Measurements from ENCODE around the gene SLC12A1. TPM values are rescaled to one million over a fixed set of nuclear protein-coding genes. Genes with fewer than 3 reads are reported as not detected.
A peak's percentile ranks its signal among the peaks of the same experiment; 100 is the strongest.

Gene SLC12A1
- total and polyA plus RNA-seq, 2 of the 8 experiments (the other 6 are each of a cell fraction or from before 2014, with no cell fraction given): 0.63 to 1.0 TPM

DNA sequence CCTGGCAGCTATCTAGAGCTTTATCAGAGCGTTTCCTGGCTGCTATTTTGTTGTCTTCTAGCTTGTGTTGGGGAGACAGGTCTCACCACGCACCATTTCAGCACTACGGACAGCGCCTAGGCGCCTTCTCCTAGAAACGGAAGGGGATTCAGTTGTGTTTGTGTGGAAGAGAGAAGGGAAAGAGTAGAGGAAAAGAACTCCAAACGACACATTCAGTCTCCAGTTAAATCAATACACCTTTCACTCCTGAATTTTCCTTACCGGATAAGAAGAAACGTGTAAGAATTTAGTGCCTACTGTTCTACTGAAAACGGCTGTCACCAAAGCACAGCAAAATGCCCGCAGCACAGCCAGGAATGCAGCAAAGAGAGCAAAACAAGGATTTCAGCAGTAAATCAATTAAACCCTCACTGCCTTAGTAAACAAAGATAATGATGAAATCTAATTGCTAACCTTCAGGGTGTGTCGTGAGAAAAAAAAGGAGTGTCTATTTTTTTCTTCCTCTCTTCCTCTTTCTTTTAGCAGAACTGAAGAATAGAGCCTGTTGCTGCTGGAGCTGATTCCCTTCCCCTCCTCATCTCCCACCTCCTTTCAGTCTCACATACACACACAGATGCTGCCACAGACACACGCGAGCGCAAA is 15.0 kb upstream of the SLC12A1 start:
- Histone ChIP-seq H3K4me1 (replicated peaks in 1 of 4; ENCODE audit: control insufficient read depth in 3 of 4, insufficient read depth in 4 of 4, low read length in 3 of 4) (no peaks in the 10 kb centered on the region), H4K5ac (ENCODE audit: insufficient read length, low read depth, low read length) (no peak overlapping the region), H3K23me2 (ENCODE audit: low read depth, low read length) (peaks cover 11% of the 10 kb centered on the region), H3K79me2 (ENCODE audit: control insufficient read depth in 1 of 2, insufficient read depth in 2 of 2, low read length in 2 of 2) (no peaks in the 10 kb centered on the region), H3K23ac (ENCODE audit: insufficient read length) (no peak overlapping the region), H2BK15ac (ENCODE audit: low read length) (no peak overlapping the region), H3K4me2 (ENCODE audit: insufficient read depth in 1 of 2, low read depth in 2 of 2, low read length in 2 of 2) (peak overlapping the region; percentile 81 to 94), H3K27ac (ENCODE audit: low read depth, low read length) (no peak overlapping the region), H2AK5ac (ENCODE audit: low read depth, low read length) (no peak overlapping the region), H3K27me3 (replicated peaks in 1 of 4; ENCODE audit: control insufficient read depth in 3 of 4, extremely low read depth in 1 of 4, insufficient read depth in 3 of 4, low read length in 3 of 4) (peaks cover 0 to 9% (median 0%) of the 10 kb centered on the region in 4 experiments; a peak in 2 of 7 replicates), H3K4me3 (ENCODE audit: extremely low read depth in 1 of 4, insufficient read depth in 2 of 4, low read depth in 3 of 4, low read length in 4 of 4) (peak overlapping the region; percentile 39 to 62 (median 48); a peak in 7 of 8 replicates), H3K79me1 (ENCODE audit: low read depth, low read length) (no peaks in the 10 kb centered on the region), H2BK20ac (ENCODE audit: low read length) (no peak overlapping the region), H2AFZ (ENCODE audit: low read length) (no peak overlapping the region), H3K56ac (replicated peaks; ENCODE audit: insufficient read length, low read depth, low read length) (no peak overlapping the region), H2BK120ac (replicated peaks; ENCODE audit: low read depth, low read length) (no peak overlapping the region), H3K14ac (ENCODE audit: insufficient read length) (no peak overlapping the region), H2BK12ac (ENCODE audit: low read depth, low read length) (no peak overlapping the region), H4K8ac (ENCODE audit: extremely low read depth, insufficient read depth, low read length) (no peak overlapping the region), H3K4ac (replicated peaks; ENCODE audit: insufficient read length, low read depth, low read length) (no peak overlapping the region), H4K91ac (replicated peaks; ENCODE audit: insufficient read length, low read length) (no peak overlapping the region), H4K20me1 (replicated peaks in 1 of 2; ENCODE audit: control insufficient read depth in 1 of 2, insufficient read depth in 2 of 2, low read length in 2 of 2) (no peaks in the 10 kb centered on the region), H3K36me3 (ENCODE audit: control insufficient read depth in 2 of 4, insufficient read depth in 4 of 4, low read length in 3 of 4) (no peaks in the 10 kb centered on the region), H3K18ac (ENCODE audit: extremely low read depth, low read length) (no peak overlapping the region), H2BK5ac (ENCODE audit: low read depth, low read length) (no peak overlapping the region), H3K9ac (replicated peaks in 1 of 4; ENCODE audit: extremely low read depth in 1 of 4, low read depth in 3 of 4, low read length in 3 of 4) (peak overlapping the region in 1 of 4 experiments; percentile 12; a peak in 1 of 7 replicates), H3K9me3 (ENCODE audit: insufficient read depth in 2 of 2, low read depth in 1 of 2, low read length in 1 of 2) (no peaks in the 10 kb centered on the region)
- WGBS, 2 experiments (ENCODE audit: extremely low coverage in 1 of 2, insufficient coverage in 1 of 2, insufficient read length in 1 of 2, insufficient replicate concordance in 2 of 2, low coverage in 1 of 2, low lambda C conversion rate in 2 of 2, missing lambda C conversion rate in 1 of 2): 9% methylated on average over 15 of the region's 15 CpGs; no CpG with 5 or more reads in 1 of the 2 experiments
- DNase-seq (ENCODE audit: low read depth in 1 of 2, low spot score in 2 of 2) (peak in 1 of 2 experiments; percentile 95), FAIRE-seq (peak; percentile 92)
- POLR2A ChIA-PET (ENCODE audit: partially characterized antibody): interaction anchor here (1.1 kb wide), 1 partner anchor 13 kb away, joined by 3 read pairs; the partner anchor contains the start of gene MYEF2
- CTCF ChIA-PET (ENCODE audit: partially characterized antibody): interaction anchor here (0.7 to 1.0 kb wide), 2 partner anchors 60 to 67 kb away, joined by 3 to 4 read pairs; no protein-coding TSS in a partner anchor
- TF ChIP-seq TAF7 (optimal IDR thresholded peaks at IDR 0.05; ENCODE audit: borderline replicate concordance, low read depth, low read length) (peak; percentile 45), CBX8 (IDR thresholded peaks at IDR 0.05; ENCODE audit: borderline replicate concordance, low read depth, low read length) (no peak), MAFK (IDR thresholded peaks at IDR 0.05; ENCODE audit: low read depth, low read length) (no peak), GTF2F1 (IDR thresholded peaks at IDR 0.05; ENCODE audit: borderline replicate concordance, low read depth, low read length) (no peak), GABPA (IDR thresholded peaks at IDR 0.05; ENCODE audit: borderline replicate concordance, insufficient read depth, low read length) (peak; percentile 30; the same call in 1 of the 2 replicates), FOSL1 (IDR thresholded peaks at IDR 0.05; ENCODE audit: insufficient read depth, low read depth, low read length) (no peak), HDAC2 (IDR thresholded peaks at IDR 0.05; ENCODE audit: borderline replicate concordance in 1 of 2, low read depth in 2 of 2, low read length in 2 of 2) (peak; percentile 42 to 90; a peak in 3 of 4 replicates), RFX5 (IDR thresholded peaks at IDR 0.05; ENCODE audit: borderline replicate concordance, low read depth, low read length) (no peak), SIN3A (conservative IDR thresholded peaks at IDR 0.05 in 1 of 2, IDR thresholded peaks at IDR 0.05 in 1 of 2; ENCODE audit: low read depth in 1 of 2, low read length in 2 of 2) (peak; percentile 99), KDM4A (IDR thresholded peaks at IDR 0.05; ENCODE audit: low read depth, low read length, severe bottlenecking) (peak; percentile 1), SP4 (IDR thresholded peaks at IDR 0.05; ENCODE audit: low read length) (no peak), CBX5 (IDR thresholded peaks at IDR 0.05; ENCODE audit: low read depth, low read length) (no peak)

All from H1 (cell line).